ENCODE data around the gene JAKMIP3. TPM values are rescaled to one million over a fixed set of nuclear protein-coding genes. Genes with fewer than 3 reads are reported as not detected.
"Not testable (repeated sequence)": the region's sequence is repeated elsewhere in the genome, so short reads cannot be mapped to it uniquely, and the experiment has no call there.

JAKMIP3 gene
- polyA plus RNA-seq, 2 of the 4 experiments (the other 2 are of a cell fraction) = 3.1 to 4.1 TPM

DNA sequence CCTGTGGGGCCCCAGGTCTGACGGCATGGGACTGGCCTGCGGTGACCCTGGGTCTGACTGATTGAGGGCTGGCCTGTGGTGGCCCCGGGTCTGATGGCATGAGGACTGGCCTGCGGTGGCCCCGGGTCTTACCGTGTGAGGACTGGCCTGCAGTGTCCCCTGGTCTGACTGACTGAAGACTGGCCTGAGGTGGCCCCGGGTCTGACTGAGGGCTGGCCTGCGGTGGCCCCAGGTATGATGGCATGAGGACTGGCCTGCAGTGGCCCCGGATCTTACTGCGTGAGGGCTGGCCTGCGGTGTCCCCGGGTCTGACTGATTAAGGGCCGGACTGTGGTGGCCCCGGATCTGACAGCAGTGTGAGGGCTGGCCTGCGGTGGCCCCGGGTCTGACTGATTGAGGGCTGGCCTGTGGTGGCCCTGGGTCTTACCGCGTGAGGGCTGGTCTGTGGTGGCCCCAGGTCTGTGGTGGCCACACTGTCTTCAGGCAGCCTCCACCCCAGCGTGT is 10.9 kb downstream of the JAKMIP3 start:
- TF ChIP-seq ZC3H11A (IDR thresholded peaks at IDR 0.05) = no peak
- TF ChIP-seq, protein P1, sequence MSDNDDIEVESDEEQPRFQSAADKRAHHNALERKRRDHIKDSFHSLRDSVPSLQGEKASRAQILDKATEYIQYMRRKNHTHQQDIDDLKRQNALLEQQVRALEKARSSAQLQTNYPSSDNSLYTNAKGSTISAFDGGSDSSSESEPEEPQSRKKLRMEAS (IDR thresholded peaks at IDR 0.05) = no peak
- no peak for TF ChIP-seq FOSL2 (IDR thresholded peaks at IDR 0.05)
- TF ChIP-seq FOSL2 (CRISPR knock-in tag; IDR thresholded peaks at IDR 0.05) = no peak
- TF ChIP-seq POLR2A (IDR thresholded peaks at IDR 0.05; ENCODE audit: low read length) = no peak
- TF ChIP-seq, protein P2, sequence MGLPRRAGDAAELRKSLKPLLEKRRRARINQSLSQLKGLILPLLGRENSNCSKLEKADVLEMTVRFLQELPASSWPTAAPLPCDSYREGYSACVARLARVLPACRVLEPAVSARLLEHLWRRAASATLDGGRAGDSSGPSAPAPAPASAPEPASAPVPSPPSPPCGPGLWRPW (IDR thresholded peaks at IDR 0.05) = no peak
- no peak for TF ChIP-seq HEYL (CRISPR knock-in tag; IDR thresholded peaks at IDR 0.05)
- TF ChIP-seq, protein P3, sequence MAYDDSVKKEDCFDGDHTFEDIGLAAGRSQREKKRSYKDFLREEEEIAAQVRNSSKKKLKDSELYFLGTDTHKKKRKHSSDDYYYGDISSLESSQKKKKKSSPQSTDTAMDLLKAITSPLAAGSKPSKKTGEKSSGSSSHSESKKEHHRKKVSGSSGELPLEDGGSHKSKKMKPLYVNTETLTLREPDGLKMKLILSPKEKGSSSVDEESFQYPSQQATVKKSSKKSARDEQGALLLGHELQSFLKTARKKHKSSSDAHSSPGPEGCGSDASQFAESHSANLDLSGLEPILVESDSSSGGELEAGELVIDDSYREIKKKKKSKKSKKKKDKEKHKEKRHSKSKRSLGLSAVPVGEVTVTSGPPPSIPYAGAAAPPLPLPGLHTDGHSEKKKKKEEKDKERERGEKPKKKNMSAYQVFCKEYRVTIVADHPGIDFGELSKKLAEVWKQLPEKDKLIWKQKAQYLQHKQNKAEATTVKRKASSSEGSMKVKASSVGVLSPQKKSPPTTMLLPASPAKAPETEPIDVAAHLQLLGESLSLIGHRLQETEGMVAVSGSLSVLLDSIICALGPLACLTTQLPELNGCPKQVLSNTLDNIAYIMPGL (CRISPR knock-in tag; IDR thresholded peaks at IDR 0.05; ENCODE audit: borderline replicate concordance) = no peak
- no peak for TF ChIP-seq JUNB (IDR thresholded peaks at IDR 0.05)
- no peak for TF ChIP-seq JUN (IDR thresholded peaks at IDR 0.05)
- TF ChIP-seq EP300 (IDR thresholded peaks at IDR 0.05) = no peak
- no peaks in the 10 kb centered on the region for H3K9me3 ChIP-seq
- ChIA-PET POLR2A (no interaction called here), CTCF (no interaction called here)
- FAIRE-seq (no peak), ATAC-seq (peak in 1 of 2 experiments; percentile 30; a peak in 4 of 6 replicates), DNase-seq (ENCODE audit: low read depth in 1 of 2, low spot score in 1 of 2) (no peak)
- WGBS (ENCODE audit: missing lambda C conversion rate) = 96% methylated on average over 14 of the region's 19 CpGs
- no peaks in the 10 kb centered on the region for H3K4me1 ChIP-seq
- H3K4me3 ChIP-seq = no peak overlapping the region
- H3K27ac ChIP-seq = no peak overlapping the region
- no peak overlapping the region for H3K4me2 ChIP-seq

DNA sequence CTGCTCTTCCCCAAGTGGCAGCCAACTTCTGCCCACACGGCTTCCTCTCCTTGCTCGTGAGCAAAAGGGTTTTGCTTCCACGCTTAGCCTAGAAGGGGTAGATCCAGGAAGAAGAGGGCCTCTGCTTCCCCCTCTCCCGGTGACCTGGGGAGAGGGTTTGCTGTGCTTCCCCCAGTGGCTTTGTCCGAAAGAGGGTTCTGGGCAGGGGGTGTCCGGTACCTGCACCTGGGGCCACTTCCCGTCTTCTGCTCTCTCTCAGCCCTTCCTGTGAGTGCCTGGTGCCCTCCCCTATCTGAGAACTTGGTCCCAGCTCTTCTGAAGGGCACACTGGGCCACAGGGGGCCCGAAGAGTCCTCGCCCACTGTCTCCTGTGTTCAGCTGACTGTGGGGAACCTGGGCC is 11.3 kb downstream of the JAKMIP3 start:
- H3K4me2 ChIP-seq = no peak overlapping the region
- H3K4me3 ChIP-seq = no peak overlapping the region
- no peak; a peak in 2 of 6 replicates for ATAC-seq
- ChIA-PET CTCF (no interaction called here), POLR2A (no interaction called here)
- DNase-seq (ENCODE audit: low read depth in 1 of 2, low spot score in 1 of 2) = no peak
- 93% methylated on average over 9 of the region's 9 CpGs for WGBS (ENCODE audit: missing lambda C conversion rate)
- no peaks in the 10 kb centered on the region for H3K9me3 ChIP-seq
- no peaks in the 10 kb centered on the region for H3K4me1 ChIP-seq
- no peak for FAIRE-seq
- no peak for TF ChIP-seq ESRRA (IDR thresholded peaks at IDR 0.05; ENCODE audit: borderline replicate concordance, low read length)
- TF ChIP-seq, protein P1 (IDR thresholded peaks at IDR 0.05) = no peak
- TF ChIP-seq MYC (IDR thresholded peaks at IDR 0.05; ENCODE audit: borderline replicate concordance, low read length) = no peak
- no peak for TF ChIP-seq PHF8 (IDR thresholded peaks at IDR 0.05; ENCODE audit: borderline replicate concordance, low read depth)
- H3K27ac ChIP-seq = no peak overlapping the region

DNA sequence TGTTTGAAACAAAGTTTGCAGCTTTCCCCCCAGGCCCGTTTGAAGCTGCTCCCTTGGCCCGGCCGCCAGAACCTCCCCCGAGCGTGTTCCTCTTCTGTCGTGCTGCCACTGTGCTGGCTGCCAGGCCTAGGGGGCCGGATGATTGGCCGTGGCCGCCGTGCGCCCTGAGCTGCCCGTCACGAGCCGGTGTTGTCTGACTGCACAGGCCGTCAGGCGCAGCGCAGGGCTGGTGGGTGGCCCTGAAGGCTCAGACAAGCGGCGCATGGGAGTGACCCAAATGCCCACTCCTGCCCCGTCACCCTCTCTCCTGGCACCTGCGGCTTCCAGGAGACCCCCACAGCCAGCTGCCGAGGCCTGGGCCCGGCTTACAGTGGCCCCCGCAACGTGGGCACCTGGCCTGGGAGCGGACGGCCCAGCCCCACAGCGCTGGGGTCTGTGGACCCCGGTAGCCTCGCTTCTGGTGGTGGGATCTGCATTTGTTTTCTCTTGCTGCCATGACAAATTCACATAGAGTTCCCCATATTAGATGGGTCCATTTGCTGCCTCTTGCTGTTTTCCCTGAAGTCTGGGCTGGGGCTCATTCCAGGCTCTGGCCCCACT is 13.1 kb downstream of the JAKMIP3 start:
- Histone ChIP-seq H3K4me1 (no peaks in the 10 kb centered on the region), H3K9me3 (no peaks in the 10 kb centered on the region), H3K4me3 (no peak overlapping the region), H3K4me2 (no peak overlapping the region), H3K27ac (no peak overlapping the region)
- FAIRE-seq (no peak), ATAC-seq (peak in 1 of 2 experiments; percentile 47; a peak in 1 of 6 replicates), DNase-seq (ENCODE audit: low read depth in 1 of 2, low spot score in 1 of 2) (no peak)
- no peak for TF ChIP-seq NR3C1 (IDR thresholded peaks at IDR 0.05)
- no peak for TF ChIP-seq JUNB (IDR thresholded peaks at IDR 0.05)
- TF ChIP-seq RNF2 (IDR thresholded peaks at IDR 0.05; ENCODE audit: borderline replicate concordance, low read depth) = no peak
- TF ChIP-seq POLR2A (IDR thresholded peaks at IDR 0.05; ENCODE audit: low read length) = no peak
- no peak for TF ChIP-seq JUN (IDR thresholded peaks at IDR 0.05)
- TF ChIP-seq CHD4 (IDR thresholded peaks at IDR 0.05; ENCODE audit: borderline replicate concordance) = no peak
- TF ChIP-seq GATA3 (IDR thresholded peaks at IDR 0.05; ENCODE audit: borderline replicate concordance) = no peak
- no peak for TF ChIP-seq HEYL (CRISPR knock-in tag; IDR thresholded peaks at IDR 0.05)
- TF ChIP-seq SMC3 (IDR thresholded peaks at IDR 0.05) = no peak
- no peak for TF ChIP-seq NPAS2 (CRISPR knock-in tag; IDR thresholded peaks at IDR 0.05; ENCODE audit: borderline replicate concordance)
- no peak for TF ChIP-seq ZFP36 (IDR thresholded peaks at IDR 0.05; ENCODE audit: borderline replicate concordance, partially characterized antibody)
- no peak for TF ChIP-seq MYC (IDR thresholded peaks at IDR 0.05; ENCODE audit: borderline replicate concordance, low read length)
- no peak for TF ChIP-seq ZNF302 (CRISPR knock-in tag; IDR thresholded peaks at IDR 0.05)
- TF ChIP-seq BHLHE40 (IDR thresholded peaks at IDR 0.05; ENCODE audit: low read depth, low read length) = no peak
- TF ChIP-seq FOSL2 (IDR thresholded peaks at IDR 0.05) = no peak
- no peak for TF ChIP-seq FOSL2 (CRISPR knock-in tag; IDR thresholded peaks at IDR 0.05)
- ChIA-PET POLR2A (no interaction called here), CTCF (interaction anchor here (2.1 kb wide), 1 partner anchor 64 kb away, joined by 5 read pairs; no protein-coding TSS in a partner anchor)
- 94% methylated on average over 29 of the region's 30 CpGs for WGBS (ENCODE audit: missing lambda C conversion rate)

DNA sequence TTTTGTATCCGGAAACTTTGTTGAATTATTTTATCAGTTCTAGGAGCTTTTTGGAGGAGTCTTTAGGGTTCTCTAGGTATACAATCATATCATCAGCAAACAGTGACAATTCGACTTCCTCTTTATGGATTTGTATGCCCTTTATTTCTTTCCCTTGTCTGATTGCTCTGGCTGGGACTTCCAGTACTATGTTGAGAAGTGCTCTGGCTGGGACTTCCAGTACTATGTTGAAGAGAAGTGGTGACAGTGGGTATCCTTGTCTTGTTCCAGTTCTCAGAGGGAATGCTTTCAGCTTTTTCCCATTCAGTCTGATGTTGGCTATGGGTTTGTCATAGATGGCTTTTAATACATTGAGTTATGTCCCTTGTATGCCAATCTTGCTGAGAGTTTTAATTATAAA is 18.6 kb downstream of the JAKMIP3 start:
- WGBS (ENCODE audit: missing lambda C conversion rate) = 80% methylated on average over 2 of the region's 2 CpGs
- H3K4me1 ChIP-seq; FAIRE-seq; H3K4me3 ChIP-seq; H3K27ac ChIP-seq; POLR2A ChIA-PET; H3K4me2 ChIP-seq; DNase-seq (ENCODE audit: low read depth in 1 of 2, low spot score in 1 of 2); ATAC-seq; H3K9me3 ChIP-seq; CTCF ChIA-PET: not testable (repeated sequence)

DNA sequence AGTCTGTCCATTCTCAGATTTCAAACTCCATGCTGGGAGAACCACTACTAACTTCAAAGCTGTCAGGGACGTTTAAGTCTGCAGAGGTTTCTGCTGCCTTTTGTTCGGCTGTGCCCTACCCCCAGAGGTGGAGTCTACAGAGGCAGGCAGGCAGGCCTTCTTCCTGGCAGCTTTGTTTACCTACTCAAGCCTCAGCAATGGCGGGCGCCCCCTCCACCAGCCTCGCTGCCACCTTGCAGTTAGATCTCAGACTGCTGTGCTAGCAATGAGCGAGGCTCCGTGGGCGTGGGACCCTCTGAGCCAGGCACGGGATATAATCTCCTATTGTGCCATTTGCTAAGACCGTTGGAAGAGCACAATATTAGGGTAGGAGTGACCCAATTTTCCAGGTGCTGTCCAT is 27.5 kb downstream of the JAKMIP3 start:
- H3K9me3 ChIP-seq; H3K4me2 ChIP-seq; ATAC-seq; FAIRE-seq; CTCF ChIA-PET; POLR2A ChIA-PET; H3K4me3 ChIP-seq; DNase-seq (ENCODE audit: low read depth in 1 of 2, low spot score in 1 of 2): not testable (repeated sequence)
- Histone ChIP-seq H3K27ac (peak overlapping the region in 1 of 2 experiments; percentile 91; a peak in 1 of 6 replicates), H3K4me1 (peaks cover 39% of the 10 kb centered on the region)
- 92% methylated on average over 9 of the region's 10 CpGs for WGBS (ENCODE audit: missing lambda C conversion rate)
